Activated CD4-positive, alpha-beta T cell treated with anti-CD3 and anti-CD28 coated beads, Interleukin-2, amount 50 U/mL, for 16 hours (primary cell): ENCODE results near the gene ANKRD33B.
"Not testable (repeated sequence)": the region's sequence is repeated elsewhere in the genome, so short reads cannot be mapped to it uniquely, and the experiment has no call there.

Source experiments
- DNase-seq: peaks from one replicate; pipeline ENCODE4 v3.0.0-alpha.2; 2020

The ANKRD33B gene

DNA sequence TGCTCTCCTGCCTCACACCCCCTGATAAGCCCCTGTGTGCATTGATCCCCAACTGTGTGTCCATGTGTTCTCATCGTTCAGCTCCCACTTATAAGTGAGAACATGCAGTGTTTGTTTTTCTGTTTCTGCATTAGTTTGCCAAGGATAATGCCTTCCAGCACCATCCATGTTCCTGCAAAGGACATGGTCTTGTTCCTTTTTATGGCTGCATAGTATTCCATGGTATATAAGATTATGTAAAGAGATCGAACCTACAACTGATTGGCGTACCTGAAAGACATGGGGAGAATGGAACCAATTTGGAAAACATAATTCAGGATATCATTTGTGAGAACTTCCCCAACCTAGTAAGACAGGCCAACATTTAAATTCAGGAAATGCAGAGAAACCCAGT, 32.4 kb downstream of the ANKRD33B start:
- DNase-seq, result no peak

DNA sequence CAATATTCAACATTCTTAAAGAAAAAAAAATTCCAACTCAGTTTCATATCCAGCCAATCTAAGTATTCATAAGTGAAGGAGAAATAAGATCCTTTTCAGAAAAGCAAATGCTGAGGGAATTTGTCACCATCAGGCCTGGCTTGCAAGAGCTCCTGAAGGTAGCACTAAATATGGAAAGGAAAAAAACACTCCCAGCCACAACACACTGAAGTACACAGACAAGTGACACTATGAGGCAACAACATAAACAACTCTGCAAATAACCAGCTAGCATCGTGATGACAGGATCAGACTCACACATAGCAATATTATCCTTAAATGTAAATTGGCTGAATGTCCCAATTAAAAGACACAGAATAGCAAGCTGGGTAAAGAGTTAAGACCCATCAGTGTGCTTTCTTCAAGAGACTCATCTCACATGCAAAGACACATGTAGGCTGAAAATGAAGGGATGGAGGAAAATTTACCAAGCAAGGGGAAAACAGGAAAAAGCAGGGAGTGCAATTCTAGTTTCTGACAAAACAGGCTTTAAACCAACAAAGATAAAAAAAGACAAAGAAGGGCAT, 33.1 kb downstream of the ANKRD33B start:
- no peak for DNase-seq

DNA sequence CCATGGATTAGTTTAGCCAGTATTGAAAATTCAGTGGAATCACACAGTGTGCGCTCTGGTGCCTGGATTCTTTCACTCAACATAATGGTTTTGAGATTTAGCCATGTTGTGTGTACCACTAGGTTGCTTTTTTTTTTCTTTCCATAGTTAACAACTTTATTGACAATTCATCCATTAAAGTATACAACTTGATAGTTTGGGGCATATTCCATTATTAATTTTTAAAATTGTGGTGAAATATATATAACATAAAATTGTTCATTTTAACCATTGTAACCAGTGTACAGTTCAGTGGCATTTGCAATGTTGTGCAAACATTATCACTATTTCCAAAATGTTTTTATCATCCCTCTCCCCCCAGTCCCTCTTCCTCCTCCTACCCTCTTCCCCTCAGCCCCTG, 35.2 kb downstream of the ANKRD33B start:
- no peak for DNase-seq

DNA sequence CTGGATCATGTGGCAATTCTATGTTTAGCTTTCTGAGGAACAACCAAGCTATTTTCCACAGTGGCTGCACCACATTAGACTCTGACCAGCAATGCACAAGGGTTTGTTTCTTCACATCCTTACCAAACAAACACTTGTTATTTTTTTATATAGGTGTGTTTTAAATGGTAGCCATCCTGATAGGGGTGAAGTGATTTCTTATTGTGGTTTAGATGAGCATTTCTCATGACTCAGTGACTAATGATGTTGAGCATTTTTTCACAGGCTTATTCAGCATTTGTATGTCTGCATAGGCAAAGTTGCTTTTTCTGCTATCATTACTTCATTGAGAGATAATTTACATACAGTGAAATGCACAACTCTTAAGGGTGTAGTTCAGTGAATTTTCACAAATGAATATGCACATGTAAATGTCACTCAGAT, 36.0 kb downstream of the ANKRD33B start:
- no peak for DNase-seq

DNA sequence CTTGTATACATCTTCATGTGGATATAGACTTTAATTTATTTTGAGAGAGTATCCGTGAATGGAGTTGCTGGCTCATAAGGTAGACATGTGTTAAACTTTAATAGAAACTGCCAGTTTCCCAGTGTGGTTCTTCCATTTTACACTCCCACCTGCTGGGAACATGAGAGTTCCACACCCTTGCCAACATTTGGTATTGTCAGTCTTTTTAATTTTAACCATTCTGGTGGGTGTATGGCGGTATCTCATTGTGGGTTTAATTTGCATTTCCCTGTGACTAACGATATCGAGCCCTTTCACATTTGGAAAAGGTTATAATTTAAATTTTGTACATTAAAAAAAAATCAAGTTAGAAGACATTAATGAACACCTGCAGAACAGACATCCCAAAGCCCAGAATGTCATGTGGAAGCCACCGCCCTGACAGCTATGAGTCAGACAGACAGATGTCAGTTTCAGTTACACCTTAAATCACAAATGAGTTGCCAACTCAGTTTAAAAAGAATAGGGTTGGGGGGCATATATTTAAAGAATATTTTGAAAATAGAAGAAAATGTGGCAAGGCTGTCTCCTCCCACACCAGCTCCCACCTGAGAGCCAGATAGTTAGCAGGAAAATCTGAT, 36.9 kb downstream of the ANKRD33B start:
- peak; percentile 56 for DNase-seq

DNA sequence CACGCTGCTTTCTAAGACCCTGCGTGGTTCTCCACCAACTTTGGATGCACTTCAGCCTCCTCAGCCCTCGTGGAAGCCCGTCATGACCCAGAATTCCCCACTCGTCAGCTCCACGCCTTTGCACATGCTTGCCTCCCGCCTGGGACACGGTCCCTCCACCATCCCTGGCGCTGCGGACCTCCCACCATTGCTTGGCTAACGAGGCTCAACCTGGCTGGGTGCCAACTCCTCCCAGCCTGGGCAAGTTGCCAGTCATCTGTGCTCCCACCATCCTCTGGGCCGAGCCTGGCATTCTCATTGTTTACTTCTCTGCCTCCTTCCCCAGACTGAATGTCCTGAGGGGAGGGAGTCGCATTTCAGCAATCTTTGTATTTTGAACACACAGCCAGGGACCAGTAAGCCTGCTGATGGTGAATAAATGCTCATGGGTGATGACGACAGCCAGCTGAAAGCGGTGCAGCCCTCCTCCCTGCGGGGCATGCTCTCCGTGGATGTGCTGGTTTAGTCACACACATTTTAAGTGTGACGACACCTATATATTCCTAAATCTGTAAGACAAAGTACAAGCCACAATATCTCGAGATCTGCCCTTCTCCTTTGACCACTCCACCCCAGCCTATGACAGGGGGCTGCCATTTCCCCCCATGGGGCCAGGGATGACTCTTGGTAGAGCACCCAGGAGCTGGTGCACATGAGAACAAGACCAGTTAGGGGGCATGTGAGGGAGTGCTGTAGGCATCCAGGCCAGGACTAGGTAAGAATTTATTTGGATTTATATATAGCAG, 37.6 kb downstream of the ANKRD33B start:
- DNase-seq, result no peak

DNA sequence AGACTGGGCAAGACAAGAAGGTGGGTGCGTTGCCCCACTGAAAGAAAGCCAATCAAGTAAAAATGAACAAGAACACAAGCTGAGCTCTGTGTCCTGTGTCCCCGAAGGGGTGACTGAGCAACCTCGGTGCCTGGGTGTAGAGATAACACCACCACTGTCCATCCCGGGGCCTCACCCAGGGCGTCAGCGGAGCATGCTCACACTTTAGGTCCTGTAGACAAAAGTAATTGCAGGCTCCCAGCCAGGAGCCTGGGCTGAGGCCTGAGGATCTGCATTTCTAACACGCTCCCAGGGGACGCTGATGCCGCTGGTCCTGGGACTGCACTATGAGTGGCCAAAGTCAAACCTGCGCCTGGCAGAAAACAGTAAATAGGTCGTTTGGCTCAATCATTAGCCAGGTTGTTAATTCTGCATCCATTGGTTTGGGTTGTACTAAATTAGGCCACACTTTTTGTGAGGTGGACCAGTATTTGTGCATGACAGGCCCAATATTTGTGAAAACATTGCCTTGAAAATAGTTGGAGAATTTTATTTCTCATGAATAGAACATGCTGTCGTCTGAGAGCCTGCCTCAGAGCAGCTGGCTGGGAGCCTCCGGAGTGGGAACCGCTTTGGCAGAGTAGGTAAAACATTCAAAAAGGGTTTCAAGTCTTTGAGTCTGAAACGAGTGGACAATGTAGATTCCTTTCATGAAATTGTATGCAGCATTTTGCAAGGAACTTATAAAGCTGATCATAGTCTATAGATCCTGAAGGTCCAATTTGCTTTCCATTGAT, 38.3 kb downstream of the ANKRD33B start:
- DNase-seq, result no peak

DNA sequence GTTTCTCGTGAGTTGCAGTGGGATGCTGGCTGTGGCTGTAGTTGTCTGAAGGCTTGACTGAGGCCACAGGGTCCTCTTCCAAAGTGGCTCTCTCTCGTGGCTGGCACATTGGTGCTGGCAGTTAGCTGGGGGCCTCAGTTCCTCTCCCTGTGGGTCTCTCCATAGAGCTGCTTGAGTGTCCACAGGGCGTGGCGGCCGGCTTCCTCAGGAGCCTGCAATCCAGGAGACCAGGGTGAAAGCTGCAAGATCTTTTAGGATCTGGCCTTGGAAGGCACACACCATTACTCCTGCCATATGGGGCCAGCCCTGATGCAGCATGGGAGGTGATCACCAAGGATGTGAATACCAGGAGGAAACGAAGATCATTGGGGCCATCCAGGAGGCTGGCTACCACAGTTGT, 41.1 kb downstream of the ANKRD33B start:
- no peak for DNase-seq

DNA sequence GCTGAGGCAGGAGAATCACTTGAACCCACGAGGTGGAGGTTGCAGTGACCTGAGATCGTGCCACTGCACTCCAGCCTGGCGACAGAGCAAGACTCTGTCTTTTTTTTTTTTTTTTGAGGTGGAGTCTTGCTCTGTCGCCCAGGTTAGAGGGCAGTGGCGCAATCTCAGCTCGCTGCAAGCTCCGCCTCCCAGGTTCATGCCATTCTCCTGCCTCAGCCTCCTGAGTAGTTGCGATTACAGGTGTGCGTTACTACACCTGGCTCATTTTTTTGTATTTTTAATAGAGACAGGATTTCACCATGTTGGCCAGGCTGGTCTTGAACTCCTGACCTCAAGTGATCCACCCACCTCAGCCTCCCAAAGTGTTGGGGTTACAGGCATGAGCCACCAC, 42.8 kb downstream of the ANKRD33B start:
- not testable (repeated sequence) for DNase-seq

DNA sequence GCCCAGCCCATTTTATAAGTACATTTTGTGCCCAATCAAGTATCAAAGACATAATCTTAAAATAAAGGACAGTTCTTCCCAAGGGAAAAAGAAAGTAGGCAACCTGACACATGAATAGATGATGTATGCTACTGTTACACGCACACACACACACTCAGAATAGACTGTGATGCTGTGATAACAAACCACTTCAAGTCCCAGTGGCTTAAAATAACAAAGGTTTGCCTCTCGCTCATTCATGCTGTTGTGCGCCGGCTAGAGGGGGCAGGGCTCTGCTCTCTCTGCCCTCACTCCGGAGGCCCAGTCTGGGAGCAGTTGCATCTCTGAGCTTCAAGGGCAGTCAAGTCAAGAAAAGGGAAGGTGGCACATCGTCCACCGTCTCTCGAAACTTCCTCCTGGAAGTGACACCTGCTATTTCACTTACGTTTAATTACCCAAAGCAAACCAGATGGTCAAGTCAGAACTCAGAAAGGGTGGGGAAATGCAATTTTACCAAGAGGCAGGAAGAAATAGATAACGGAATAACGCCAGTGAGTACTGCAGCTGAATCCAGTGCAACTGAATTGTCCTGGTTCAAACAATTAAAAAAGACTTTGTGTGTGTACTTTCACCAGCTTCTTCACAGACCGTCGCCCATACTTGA, 43.3 kb downstream of the ANKRD33B start:
- DNase-seq, result peak; percentile 20

DNA sequence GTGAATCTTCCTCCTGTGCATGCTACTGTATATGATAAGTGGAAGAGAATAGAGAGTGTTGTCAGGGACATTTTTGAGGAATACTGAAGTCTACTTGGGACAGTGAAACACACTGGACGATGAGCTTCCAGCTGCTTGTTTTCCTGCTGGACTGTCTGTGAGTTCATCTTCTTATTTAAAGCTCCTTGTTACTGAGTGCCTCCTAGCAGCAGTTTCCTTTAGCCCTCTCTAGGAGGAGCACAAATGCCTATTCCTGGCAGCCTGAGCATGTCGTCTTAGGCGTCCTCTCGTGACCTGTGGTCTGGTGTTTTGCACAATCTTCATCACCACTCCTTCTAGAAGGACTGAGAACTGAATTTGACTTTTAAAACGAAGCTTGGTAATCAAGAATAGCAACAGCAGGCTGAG, 43.8 kb downstream of the ANKRD33B start:
- DNase-seq, result no peak

DNA sequence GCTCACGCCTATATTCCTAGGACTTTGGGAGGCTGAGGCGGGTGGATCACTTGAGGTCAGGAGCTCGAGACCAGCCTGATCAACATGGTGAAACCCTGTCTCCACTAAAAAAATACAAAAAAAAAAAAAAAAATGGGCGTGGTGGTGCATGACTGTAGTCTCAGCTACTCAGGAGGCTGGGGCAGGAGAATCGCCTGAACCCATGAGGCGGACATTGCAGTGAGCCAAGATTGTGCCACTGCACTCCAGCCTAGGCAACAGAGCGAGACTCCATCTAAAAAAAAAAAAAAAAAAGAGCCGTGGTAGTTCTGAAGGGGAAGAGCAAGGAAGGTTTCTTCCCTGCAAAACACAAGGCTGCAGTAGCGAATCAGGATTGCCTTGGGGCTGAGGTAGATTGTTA, 44.2 kb downstream of the ANKRD33B start:
- DNase-seq, result not testable (repeated sequence)

DNA sequence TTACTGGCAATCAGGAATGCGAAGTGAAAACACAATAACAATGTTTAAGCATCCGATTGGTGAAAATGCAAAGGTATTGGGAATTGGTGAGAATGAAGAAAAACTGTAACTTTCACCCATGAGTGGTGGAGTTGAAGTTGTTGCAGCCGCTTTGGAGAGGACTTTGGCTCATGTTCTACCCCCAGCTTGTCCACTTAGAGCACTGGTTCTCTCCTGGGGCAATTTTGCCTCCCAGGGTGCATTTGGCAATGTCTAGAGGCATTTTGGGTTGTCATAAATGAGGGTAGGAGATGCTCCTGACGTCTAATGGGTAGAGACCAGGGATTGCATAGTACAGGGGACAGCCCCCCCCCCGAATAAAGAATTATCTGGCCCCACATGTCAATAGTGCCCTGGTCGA, 46.2 kb downstream of the ANKRD33B start:
- DNase-seq, result no peak

DNA sequence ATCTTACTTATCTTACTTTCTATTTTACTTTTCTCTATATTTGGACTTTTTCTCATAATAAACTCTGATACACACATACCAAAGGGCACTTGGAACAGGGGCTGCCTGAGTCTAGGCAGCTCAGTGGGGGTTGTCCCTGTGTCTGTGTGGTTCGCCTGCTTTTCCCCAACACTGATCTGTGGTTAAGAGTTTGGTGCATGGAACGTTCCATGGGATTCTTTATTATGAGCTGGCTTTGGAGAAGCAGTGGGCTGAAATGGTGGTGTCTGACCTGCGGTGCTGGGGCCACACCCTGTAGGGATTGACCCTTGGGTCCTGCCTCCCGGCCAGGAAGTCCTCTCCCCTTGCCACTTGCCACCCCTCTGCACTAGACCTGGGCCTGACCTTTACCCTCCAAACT, 47.4 kb downstream of the ANKRD33B start:
- DNase-seq, result no peak

DNA sequence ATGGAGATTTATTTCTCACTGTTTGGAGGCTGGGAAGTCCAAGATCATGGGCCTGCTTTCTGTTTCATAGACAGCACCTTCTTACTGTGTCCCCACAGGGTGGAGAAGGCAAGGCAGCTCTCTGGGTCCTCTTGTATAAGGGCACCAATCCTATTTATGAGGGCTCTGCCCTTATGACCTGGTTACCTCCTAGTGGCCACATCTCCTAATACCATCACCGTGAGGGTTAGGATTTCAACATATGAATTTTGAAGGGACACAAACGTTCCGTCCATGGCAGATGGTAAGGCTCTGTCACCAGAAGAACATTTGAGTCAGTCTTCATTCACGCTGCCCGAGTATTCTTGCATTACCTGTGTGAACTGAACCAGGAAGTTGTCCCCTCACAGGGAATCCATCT, 48.4 kb downstream of the ANKRD33B start:
- no peak for DNase-seq

DNA sequence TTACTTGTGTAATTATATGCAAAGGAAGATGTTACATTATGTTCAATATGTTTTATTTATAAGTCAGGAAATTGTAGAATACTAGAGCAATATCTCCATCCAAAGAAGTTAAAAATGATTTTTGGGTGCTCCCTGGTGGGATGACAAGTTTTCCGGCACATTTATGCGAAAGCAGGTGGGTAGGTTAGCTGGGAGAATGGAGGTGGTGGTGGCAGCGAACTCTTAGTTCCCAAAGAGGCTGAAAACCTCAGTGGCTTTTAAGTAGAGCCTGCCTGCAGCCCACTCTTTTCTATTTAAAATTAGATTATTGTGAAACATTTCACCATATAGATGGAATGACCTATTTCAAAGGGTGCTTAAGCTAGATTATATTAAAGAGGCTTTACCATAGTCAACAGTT, 51.8 kb downstream of the ANKRD33B start:
- DNase-seq, result no peak

DNA sequence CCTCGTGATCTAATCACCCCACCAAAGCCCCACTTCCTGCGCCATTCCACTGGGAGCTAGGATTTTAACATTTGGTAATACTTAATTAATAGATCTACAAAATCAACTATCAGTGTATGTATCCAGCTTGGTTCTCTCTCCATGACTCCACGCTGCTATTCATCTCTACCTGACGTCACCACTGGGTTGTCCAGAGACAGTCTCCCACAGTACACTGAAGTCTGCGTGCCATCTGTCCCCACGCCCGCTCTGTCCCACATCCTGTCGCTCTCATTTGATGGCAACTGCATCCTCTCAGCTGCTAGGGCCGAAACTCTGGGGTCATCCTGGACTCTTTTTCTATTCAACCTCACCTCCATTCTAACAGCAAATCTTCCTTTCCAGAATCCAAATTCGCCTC, 53.2 kb downstream of the ANKRD33B start:
- DNase-seq, result no peak

DNA sequence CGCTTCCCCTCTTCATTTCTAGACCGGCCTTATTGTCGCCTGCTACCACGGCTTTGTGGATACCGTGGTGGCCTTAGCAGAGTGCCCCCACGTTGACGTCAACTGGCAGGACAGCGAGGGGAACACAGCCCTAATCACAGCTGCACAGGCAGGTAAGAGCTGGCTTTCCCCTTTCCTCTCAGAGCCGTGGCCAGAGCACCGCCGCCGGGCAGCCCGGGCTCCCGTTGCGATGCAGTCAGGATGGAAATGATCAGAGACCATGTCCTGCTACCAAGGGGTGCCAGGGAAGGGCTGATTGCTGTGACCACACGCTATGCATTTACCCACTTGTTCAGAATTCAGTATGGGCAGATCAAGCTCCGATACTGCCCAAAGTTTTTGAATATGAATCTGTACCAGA, 54.4 kb downstream of the ANKRD33B start:
- no peak for DNase-seq

DNA sequence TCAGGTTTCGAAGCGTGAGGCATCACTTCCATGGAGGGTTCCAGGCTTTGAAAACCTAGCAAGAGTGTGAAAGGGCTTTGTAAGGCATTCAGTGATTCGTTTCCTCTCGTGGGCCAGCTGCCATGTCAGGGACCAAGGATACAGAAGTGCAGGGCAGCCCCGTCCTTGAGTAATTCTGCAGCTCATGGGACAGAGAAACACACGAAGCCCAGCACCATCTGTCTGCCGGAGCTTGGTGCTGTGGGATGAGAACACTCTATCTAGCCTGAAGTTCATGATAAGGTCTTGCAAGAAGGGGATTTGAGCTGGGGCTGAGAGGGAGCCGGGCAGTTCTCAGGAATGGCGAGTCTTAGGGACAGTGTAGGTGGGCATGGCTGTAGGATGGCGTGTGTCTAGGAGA, 55.8 kb downstream of the ANKRD33B start:
- no peak for DNase-seq

DNA sequence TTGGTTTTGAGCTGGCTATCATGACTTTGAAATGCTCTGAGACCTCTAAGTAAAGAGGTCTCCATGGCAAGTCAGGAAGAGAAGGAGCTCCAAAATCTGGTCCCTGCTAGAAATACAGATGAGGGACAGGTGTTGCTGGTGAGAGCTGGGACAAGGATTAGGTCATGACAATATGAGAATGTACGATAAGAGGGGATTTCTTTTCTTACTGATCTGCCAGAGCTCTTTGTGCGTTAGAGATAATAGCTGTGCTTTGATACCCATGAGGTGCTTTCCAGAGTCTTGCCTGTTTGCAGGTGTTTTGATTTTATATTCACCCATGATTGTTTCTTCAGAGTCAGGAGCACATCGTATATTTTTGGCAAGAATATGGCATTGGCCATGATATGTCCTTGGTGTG, 56.5 kb downstream of the ANKRD33B start:
- no peak for DNase-seq

DNA sequence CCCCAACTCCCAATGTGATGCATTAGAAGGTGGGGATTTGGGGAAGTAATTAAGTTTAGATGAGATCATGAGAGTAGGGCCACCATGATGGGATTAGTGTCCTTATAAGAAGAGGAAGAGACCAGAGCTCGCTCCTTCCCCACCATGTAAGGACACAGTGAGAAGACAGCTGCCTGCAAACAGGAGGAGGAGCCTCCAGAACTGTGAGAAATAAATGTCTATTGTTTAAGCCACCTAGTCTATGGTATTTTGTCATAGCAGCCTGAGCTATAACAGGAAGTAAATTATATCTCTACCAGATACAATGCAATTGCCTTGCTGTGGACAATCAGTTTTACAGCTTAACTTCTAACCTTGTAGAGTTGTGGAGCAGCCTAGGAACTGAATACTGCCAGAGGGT, 58.0 kb downstream of the ANKRD33B start:
- DNase-seq, result no peak

DNA sequence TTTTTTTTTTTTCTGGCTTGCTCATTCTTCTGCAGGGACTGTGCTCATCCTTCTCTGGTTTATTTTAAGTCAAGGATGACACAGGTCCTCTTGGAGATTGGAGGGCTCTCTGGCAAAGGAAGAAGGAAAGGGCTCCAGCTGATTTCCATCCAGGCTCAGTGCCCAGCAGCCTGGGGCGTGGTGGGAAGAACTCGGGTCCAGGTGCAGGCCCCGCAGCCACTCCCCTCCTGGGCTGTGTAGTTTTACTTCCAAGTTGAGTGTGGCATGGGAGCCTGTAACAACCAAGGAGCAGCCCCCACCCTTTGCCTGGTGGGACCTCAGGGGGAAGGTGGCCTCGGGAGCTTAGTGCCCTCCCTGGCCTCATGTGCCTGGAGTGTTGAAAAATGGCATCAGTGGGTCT, 58.9 kb downstream of the ANKRD33B start:
- no peak for DNase-seq

DNA sequence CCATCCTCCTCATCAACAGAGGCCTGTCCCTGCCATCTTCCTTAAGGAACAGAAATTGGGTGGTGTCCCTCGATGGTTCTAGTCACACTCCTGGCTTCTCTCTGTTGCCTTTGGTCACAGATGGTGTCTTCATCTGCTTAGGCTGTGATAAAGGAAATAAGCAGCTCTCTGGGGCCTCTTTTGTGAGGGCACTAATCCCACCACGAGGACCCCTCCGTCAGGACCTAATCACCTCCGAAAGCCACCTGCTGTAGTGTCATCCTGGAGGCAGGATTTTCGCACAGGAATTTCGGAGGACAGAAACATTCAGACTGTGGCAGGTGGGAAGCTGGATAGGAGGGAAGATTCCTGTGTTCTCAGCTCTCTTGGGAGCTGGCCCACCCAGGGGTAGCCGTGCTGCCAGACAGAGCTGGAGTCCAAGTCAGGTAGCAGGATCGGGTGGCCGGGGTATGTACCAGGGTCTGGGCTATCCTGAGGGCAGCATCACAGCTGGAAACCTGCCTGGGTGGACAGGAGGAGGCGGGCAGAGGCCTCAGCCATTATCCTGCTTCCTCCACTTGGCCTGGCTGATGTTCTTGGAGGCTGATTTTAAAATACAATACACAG, 59.5 kb downstream of the ANKRD33B start:
- DNase-seq, result no peak
